Measurements from ENCODE around the gene SUSD4. TPM values are rescaled to one million over a fixed set of nuclear protein-coding genes. Genes with fewer than 3 reads are reported as not detected.

SUSD4 gene
- total and polyA plus RNA-seq, 9 of the 15 experiments (the other 6 are each of a cell fraction or from before 2014, with no cell fraction given) = 0.06 to 1.7 (median 0.09) TPM; not detected in 4

- TF ChIP-seq, protein P1, sequence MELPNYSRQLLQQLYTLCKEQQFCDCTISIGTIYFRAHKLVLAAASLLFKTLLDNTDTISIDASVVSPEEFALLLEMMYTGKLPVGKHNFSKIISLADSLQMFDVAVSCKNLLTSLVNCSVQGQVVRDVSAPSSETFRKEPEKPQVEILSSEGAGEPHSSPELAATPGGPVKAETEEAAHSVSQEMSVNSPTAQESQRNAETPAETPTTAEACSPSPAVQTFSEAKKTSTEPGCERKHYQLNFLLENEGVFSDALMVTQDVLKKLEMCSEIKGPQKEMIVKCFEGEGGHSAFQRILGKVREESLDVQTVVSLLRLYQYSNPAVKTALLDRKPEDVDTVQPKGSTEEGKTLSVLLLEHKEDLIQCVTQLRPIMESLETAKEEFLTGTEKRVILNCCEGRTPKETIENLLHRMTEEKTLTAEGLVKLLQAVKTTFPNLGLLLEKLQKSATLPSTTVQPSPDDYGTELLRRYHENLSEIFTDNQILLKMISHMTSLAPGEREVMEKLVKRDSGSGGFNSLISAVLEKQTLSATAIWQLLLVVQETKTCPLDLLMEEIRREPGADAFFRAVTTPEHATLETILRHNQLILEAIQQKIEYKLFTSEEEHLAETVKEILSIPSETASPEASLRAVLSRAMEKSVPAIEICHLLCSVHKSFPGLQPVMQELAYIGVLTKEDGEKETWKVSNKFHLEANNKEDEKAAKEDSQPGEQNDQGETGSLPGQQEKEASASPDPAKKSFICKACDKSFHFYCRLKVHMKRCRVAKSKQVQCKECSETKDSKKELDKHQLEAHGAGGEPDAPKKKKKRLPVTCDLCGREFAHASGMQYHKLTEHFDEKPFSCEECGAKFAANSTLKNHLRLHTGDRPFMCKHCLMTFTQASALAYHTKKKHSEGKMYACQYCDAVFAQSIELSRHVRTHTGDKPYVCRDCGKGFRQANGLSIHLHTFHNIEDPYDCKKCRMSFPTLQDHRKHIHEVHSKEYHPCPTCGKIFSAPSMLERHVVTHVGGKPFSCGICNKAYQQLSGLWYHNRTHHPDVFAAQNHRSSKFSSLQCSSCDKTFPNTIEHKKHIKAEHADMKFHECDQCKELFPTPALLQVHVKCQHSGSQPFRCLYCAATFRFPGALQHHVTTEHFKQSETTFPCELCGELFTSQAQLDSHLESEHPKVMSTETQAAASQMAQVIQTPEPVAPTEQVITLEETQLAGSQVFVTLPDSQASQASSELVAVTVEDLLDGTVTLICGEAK (IDR thresholded peaks at IDR 0.05) = no peak
- TF ChIP-seq, protein P1 (CRISPR knock-in tag; IDR thresholded peaks at IDR 0.05) = no peak
- TF ChIP-seq FOXJ3 (CRISPR knock-in tag; IDR thresholded peaks at IDR 0.05) (no peak), HDAC1 (IDR thresholded peaks at IDR 0.05) (no peak), SIN3A (IDR thresholded peaks at IDR 0.05; ENCODE audit: borderline replicate concordance in 2 of 2, control insufficient read depth in 1 of 2, low read depth in 2 of 2, low read length in 2 of 2) (no peak)
Observed at GRCh38 chr1:223229756-223230155, 134.2 kb downstream of the SUSD4 start (continued).

All from K562 (cell line).